ENCODE data around the gene SYT14.
"Not testable (repeated sequence)": the region's sequence is repeated elsewhere in the genome, so short reads cannot be mapped to it uniquely, and the experiment has no call there.

Gene SYT14

GRCh38 chr1:210089855-210090254 lies 151.8 kb downstream of the SYT14 start:
- TF ChIP-seq CTCF (conservative IDR thresholded peaks at IDR 0.05): no peak

GRCh38 chr1:210092366-210092765 lies 154.3 kb downstream of the SYT14 start:
- no peak for TF ChIP-seq CTCF (conservative IDR thresholded peaks at IDR 0.05)
- H3K27ac ChIP-seq: no peak overlapping the region

More at GRCh38 chr1:210089855-210090254, 151.8 kb downstream of the SYT14 start:
- H3K27ac ChIP-seq: no peak overlapping the region

- no peak for TF ChIP-seq CTCF (conservative IDR thresholded peaks at IDR 0.05)
Measured at GRCh38 chr1:210093461-210093860, 155.4 kb downstream of the SYT14 start.

GRCh38 chr1:210098356-210098755 lies 160.3 kb downstream of the SYT14 start:
- H3K27ac ChIP-seq: no peak overlapping the region
- TF ChIP-seq CTCF (conservative IDR thresholded peaks at IDR 0.05): no peak

More at GRCh38 chr1:210093461-210093860, 155.4 kb downstream of the SYT14 start:
- H3K27ac ChIP-seq: no peak overlapping the region

- no peak overlapping the region for H3K27ac ChIP-seq
- no peak for TF ChIP-seq CTCF (conservative IDR thresholded peaks at IDR 0.05)
Measured at GRCh38 chr1:210099921-210100320, 161.9 kb downstream of the SYT14 start.

GRCh38 chr1:210104103-210104502 lies 166.1 kb downstream of the SYT14 start:
- H3K27ac ChIP-seq: no peak overlapping the region
- TF ChIP-seq CTCF (conservative IDR thresholded peaks at IDR 0.05): no peak

- not testable (repeated sequence) for H3K27ac ChIP-seq
Measured at GRCh38 chr1:210112906-210113305, 174.9 kb downstream of the SYT14 start.

GRCh38 chr1:210117198-210117597 lies 179.2 kb downstream of the SYT14 start:
- H3K27ac ChIP-seq: no peak overlapping the region
- no peak for TF ChIP-seq CTCF (conservative IDR thresholded peaks at IDR 0.05)
